Cerebellar nuclear complex (tissue), 1 donor: ENCODE measurements around the gene IL2RG.
A peak's percentile ranks its signal among the peaks of the same experiment; 100 is the strongest.

Experiments
- DNase-seq, 2 experiments: peaks; one replicate each; lab custom pipeline; 2025; lab: John Stamatoyannopoulos, UW

IL2RG gene

GRCh38 chrX:71068044-71068918 lies 43.1 kb downstream of the IL2RG start, which contains the start of gene SNX12:
TSS of gene SNX12 (minus strand) at chrX:71068334. CDS start at chrX:71068306, 28 bp downstream.
- peak; percentile 53 to 66 for DNase-seq

GRCh38 chrX:71067712-71068043 lies 43.7 kb downstream of the IL2RG start:
- peak in 1 of 2 experiments; percentile 31 for DNase-seq

GRCh38 chrX:71067089-71067488 lies 44.3 kb downstream of the IL2RG start:
- no peak for DNase-seq

- no peak for DNase-seq
These were observed 51.2 kb downstream of the IL2RG start for GRCh38 chrX:71060127-71060526.

GRCh38 chrX:71057848-71058530 lies 53.4 kb downstream of the IL2RG start:
- no peak for DNase-seq
